Measurements from ENCODE around the gene GLIS1. TPM values are rescaled to one million over a fixed set of nuclear protein-coding genes. Genes with fewer than 3 reads are reported as not detected.

Gene GLIS1
- total RNA-seq, 1 experiment from 2014 or later, result 0.24 TPM

GRCh38 chr1:53702341-53702740 lies 36.6 kb downstream of the GLIS1 start:
- peaks cover 47% of the 10 kb centered on the region for H3K4me1 Mint-ChIP-seq
- no peaks in the 10 kb centered on the region for H3K36me3 Mint-ChIP-seq
- TF ChIP-seq HMGA2 (CRISPR knock-in tag; IDR thresholded peaks at IDR 0.05) (no peak), ARID4B (CRISPR knock-in tag; IDR thresholded peaks at IDR 0.05; ENCODE audit: borderline replicate concordance) (no peak), ERG (CRISPR knock-in tag; IDR thresholded peaks at IDR 0.05) (no peak), USF1 (CRISPR knock-in tag; IDR thresholded peaks at IDR 0.05) (no peak), CDX4 (CRISPR knock-in tag; IDR thresholded peaks at IDR 0.05; ENCODE audit: borderline replicate concordance) (no peak), ZNF121 (CRISPR knock-in tag; IDR thresholded peaks at IDR 0.05) (no peak), CTCF (IDR thresholded peaks at IDR 0.05) (no peak), MYBL2 (CRISPR knock-in tag; IDR thresholded peaks at IDR 0.05) (no peak)
- H3K27me3 Mint-ChIP-seq (ENCODE audit: low read depth), result no peaks in the 10 kb centered on the region
- no peak for ATAC-seq
- H3K9me3 Mint-ChIP-seq, result peaks cover 6% of the 10 kb centered on the region
- H3K27ac Mint-ChIP-seq, result no peak overlapping the region
- H3K4me3 Mint-ChIP-seq, result no peak overlapping the region
- CTCF ChIA-PET, result interaction anchor here (0.6 to 4.7 kb wide), 5 partner anchors 12 to 108 kb away, joined by 3 to 51 read pairs (median 3); no protein-coding TSS in a partner anchor
- DNase-seq (ENCODE audit: low spot score), result no peak
- POLR2A ChIA-PET, result no interaction called here

- ChIA-PET CTCF (interaction anchor here (2.2 kb wide), 1 partner anchor 15 kb away, joined by 9 read pairs; no protein-coding TSS in a partner anchor), POLR2A (no interaction called here)
- TF ChIP-seq NR2C2 (CRISPR knock-in tag; IDR thresholded peaks at IDR 0.05) (no peak), ELF4 (CRISPR knock-in tag; IDR thresholded peaks at IDR 0.05; ENCODE audit: low read depth) (no peak), FOXP1 (CRISPR knock-in tag; IDR thresholded peaks at IDR 0.05; ENCODE audit: borderline replicate concordance) (no peak), OVOL2 (CRISPR knock-in tag; IDR thresholded peaks at IDR 0.05; ENCODE audit: borderline replicate concordance) (no peak), TEAD1 (CRISPR knock-in tag; IDR thresholded peaks at IDR 0.05) (no peak), ZNF121 (CRISPR knock-in tag; IDR thresholded peaks at IDR 0.05) (no peak), NFYB (CRISPR knock-in tag; conservative IDR thresholded peaks at IDR 0.05; ENCODE audit: low read depth) (no peak), ATF6 (CRISPR knock-in tag; IDR thresholded peaks at IDR 0.05) (no peak), GABPB1 (CRISPR knock-in tag; IDR thresholded peaks at IDR 0.05) (no peak)
- Mint-ChIP-seq H3K4me1 (peaks cover 34% of the 10 kb centered on the region), H3K36me3 (no peaks in the 10 kb centered on the region), H3K27ac (no peak overlapping the region), H3K27me3 (ENCODE audit: low read depth) (no peaks in the 10 kb centered on the region), H3K9me3 (peaks cover 6% of the 10 kb centered on the region), H3K4me3 (no peak overlapping the region)
- no peak for ATAC-seq
- DNase-seq (ENCODE audit: low spot score), result no peak
Measured at GRCh38 chr1:53700776-53701175, 38.2 kb downstream of the GLIS1 start.
